Measurements from ENCODE around the gene CCL22.

The CCL22 gene

DNA sequence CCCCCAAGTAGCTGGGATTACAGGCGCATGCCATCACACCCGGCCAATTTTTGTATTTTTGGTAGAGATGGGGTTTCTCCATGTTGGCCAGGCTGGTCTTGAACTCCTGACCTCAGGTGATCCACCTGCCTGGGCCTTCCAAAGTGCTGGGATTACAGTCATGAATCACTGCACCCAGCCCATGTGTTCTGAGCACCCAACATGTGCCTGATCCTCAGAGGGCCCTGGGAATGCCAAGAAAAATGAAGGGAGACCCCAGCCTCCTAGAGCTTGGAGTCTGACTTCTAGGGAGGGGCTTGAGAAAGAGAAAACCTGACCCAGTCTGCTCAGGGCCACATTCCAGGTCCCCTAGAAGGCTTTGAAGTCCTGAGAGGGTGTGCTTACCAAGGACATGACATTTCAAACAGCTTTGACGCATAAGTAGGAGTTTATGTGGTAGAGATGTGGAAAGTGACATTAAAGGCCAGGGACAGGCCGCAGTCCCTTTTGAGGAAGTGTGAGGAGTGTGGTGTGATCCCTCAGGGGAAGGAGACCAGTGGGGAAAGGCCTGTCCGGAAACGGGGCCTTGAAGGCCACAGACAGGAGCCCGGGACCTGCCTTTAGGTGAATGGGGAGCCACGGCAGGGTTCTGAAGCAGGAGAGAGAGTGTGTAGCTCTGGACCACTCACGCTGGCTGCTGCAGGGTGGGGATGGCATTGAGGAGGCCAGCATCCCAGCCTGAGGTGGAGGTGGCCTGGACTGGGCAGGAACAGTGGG, 1.1 kb upstream of the CCL22 start:
- no peak for DNase-seq (ENCODE audit: low read depth)
- TF ChIP-seq, protein P1, sequence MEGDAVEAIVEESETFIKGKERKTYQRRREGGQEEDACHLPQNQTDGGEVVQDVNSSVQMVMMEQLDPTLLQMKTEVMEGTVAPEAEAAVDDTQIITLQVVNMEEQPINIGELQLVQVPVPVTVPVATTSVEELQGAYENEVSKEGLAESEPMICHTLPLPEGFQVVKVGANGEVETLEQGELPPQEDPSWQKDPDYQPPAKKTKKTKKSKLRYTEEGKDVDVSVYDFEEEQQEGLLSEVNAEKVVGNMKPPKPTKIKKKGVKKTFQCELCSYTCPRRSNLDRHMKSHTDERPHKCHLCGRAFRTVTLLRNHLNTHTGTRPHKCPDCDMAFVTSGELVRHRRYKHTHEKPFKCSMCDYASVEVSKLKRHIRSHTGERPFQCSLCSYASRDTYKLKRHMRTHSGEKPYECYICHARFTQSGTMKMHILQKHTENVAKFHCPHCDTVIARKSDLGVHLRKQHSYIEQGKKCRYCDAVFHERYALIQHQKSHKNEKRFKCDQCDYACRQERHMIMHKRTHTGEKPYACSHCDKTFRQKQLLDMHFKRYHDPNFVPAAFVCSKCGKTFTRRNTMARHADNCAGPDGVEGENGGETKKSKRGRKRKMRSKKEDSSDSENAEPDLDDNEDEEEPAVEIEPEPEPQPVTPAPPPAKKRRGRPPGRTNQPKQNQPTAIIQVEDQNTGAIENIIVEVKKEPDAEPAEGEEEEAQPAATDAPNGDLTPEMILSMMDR (conservative IDR thresholded peaks at IDR 0.05; ENCODE audit: low read depth, low read length), result no peak
- no peak overlapping the region for H3K4me3 ChIP-seq (ENCODE audit: low read depth, low read length)

DNA sequence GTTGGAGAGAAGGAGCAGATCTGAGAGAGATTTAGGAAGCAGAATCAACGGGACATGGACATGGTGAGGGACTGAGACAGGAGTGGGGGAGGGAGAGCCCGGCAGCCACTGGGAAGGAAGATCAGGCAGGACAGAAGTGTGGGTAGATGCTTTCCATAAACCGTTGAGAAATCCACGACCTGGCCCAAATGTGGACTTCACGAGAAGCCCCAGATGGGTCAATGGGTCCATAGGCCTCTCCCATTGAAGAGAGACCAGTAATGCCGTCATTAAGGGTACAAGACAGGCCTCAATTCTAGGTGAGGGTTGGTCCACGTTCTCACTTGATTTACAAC, 530 bp upstream of the CCL22 start:
- H3K4me3 ChIP-seq (ENCODE audit: low read depth, low read length), result no peak overlapping the region
- TF ChIP-seq, protein P1 (conservative IDR thresholded peaks at IDR 0.05; ENCODE audit: low read depth, low read length), result no peak

DNA sequence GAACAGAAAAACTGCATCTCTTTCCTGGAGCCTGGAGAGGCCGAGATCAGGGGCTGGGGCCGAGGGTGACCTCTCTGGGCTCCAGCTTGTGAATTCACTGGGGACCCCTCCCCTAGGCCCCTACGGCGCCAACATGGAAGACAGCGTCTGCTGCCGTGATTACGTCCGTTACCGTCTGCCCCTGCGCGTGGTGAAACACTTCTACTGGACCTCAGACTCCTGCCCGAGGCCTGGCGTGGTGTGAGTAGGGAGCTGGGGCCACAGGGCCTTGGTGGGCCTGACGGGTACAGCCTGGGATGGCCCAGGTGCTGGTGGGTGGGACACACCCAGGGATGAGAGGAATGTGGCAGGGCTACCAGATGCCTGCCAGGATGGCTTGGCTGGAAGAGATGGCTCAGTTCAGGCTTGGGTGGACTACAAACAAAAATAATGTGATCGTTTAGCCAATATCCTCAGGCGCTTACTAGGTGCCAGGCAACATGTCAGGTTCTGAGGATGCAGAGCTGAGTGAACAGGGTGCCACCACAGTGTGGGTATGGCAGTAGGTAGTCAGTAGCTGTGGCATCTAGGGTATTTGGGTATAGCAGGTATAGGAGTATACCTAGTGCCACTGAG, 1.8 kb downstream of the CCL22 start:
- no peak overlapping the region for H3K4me3 ChIP-seq (ENCODE audit: low read depth, low read length)
- no peak for DNase-seq (ENCODE audit: low read depth)
- TF ChIP-seq, protein P1 (conservative IDR thresholded peaks at IDR 0.05; ENCODE audit: low read depth, low read length), result no peak

More for the DNA sequence above, 530 bp upstream of the CCL22 start:
- no peak for DNase-seq (ENCODE audit: low read depth)

DNA sequence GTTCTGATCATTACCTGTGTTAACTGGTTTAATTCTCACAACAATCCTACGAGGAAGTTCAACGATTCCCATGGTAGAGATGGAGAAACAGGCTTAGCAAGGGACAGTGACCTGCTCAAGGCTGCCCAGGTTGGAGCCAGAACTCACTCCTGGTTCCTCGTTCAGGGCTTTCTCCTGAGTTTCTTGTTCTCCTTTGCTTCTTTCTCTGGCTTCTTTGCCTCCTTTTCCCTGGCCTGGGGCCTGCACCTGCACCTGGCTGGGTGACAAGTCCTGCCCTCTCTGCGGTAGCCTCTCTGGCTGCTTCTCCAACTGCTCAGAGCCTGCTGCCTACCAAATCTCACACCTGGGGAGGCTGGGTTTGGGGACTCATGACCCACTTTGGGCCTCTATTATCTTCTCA, 2.8 kb downstream of the CCL22 start:
- no peak for DNase-seq (ENCODE audit: low read depth)
- TF ChIP-seq, protein P1 (conservative IDR thresholded peaks at IDR 0.05; ENCODE audit: low read depth, low read length), result no peak
- H3K4me3 ChIP-seq (ENCODE audit: low read depth, low read length), result no peak overlapping the region

DNA sequence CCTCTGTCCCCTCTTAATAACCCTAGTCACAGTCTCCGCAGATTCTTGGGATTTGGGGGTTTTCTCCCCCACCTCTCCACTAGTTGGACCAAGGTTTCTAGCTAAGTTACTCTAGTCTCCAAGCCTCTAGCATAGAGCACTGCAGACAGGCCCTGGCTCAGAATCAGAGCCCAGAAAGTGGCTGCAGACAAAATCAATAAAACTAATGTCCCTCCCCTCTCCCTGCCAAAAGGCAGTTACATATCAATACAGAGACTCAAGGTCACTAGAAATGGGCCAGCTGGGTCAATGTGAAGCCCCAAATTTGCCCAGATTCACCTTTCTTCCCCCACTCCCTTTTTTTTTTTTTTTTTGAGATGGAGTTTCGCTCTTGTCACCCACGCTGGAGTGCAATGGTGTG, 5.6 kb downstream of the CCL22 start:
- H3K4me3 ChIP-seq (ENCODE audit: low read depth, low read length), result no peak overlapping the region
- no peak for DNase-seq (ENCODE audit: low read depth)
- TF ChIP-seq, protein P1 (conservative IDR thresholded peaks at IDR 0.05; ENCODE audit: low read depth, low read length), result no peak

DNA sequence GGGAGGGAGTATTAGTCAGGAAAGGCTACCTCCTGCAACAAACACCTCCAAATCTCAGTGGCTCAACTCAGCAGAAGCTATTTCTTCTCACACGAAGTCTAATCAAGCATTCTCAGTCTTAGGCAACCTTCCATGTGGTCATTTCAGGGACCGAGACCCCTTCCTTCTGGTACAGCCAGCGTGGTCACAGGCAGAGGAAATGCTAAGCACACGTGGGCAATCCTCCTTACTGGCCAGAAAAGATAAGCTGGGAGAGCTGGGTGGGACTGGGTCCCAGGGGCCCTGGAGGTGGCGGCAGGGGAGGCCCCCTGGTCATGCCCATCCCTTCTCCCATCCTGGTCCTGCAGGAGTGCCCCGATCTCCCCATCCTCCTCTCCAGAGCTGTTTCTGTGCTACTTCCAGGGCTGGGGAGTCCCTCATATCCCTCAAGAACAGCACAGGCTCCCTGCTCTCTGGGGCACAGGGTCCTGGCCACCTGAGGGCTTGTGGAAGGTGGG, 8.0 kb downstream of the CCL22 start:
- no peak overlapping the region for H3K4me3 ChIP-seq (ENCODE audit: low read depth, low read length)
- DNase-seq (ENCODE audit: low read depth), result no peak
- TF ChIP-seq, protein P1 (conservative IDR thresholded peaks at IDR 0.05; ENCODE audit: low read depth, low read length), result no peak

Data from choroid plexus epithelial cell (primary cell).